Measurements from ENCODE around the gene FPR2.

GRCh38 chr19:51810223-51810622 lies 49.2 kb downstream of the FPR2 start:
- TF ChIP-seq CTCF (conservative IDR thresholded peaks at IDR 0.05; ENCODE audit: low read length) (no peak), EZH2phosphoT487 (IDR thresholded peaks at IDR 0.05; ENCODE audit: borderline replicate concordance, low read depth, low read length) (no peak)
